Cardiac muscle cell (in vitro differentiated cells and primary cell): Measurements from ENCODE around the gene CASZ1. TPM values are rescaled to one million over a fixed set of nuclear protein-coding genes. Genes with fewer than 3 reads are reported as not detected.

ENCODE experiments used
- DNase-seq, 2 donors: peaks; one replicate each; pipeline versions ENCODE4 v3.0.0 to v3.0.0-alpha.2; 2010 to 2017; ENCODE audit warnings: low read depth in 1 of 2, low spot score in 1 of 2
- H3K27ac ChIP-seq: fragments of 200-600 bp; sonication (generic); 2 replicates; pipeline ENCODE4 v1.5.1; 2016
- H3K27me3 ChIP-seq: fragments of 200-600 bp; sonication (generic); 2 replicates; pipeline ENCODE4 v1.6.0; 2016; ENCODE audit warnings: control low read depth
- H3K36me3 ChIP-seq: fragments of 200-600 bp; sonication (generic); 2 replicates; pipeline ENCODE4 v1.5.1; 2016; ENCODE audit warnings: control low read depth
- H3K4me1 ChIP-seq: fragments of 200-600 bp; sonication (generic); 2 replicates; pipeline ENCODE4 v1.8.1; 2017; ENCODE audit warnings: low read depth, mild to moderate bottlenecking, mixed run types
- H3K4me3 ChIP-seq: fragments of 200-600 bp; sonication (generic); 2 replicates; pipeline ENCODE4 v1.5.1; 2016; ENCODE audit warnings: mild to moderate bottlenecking
- H3K9me3 ChIP-seq: fragments of 200-600 bp; sonication (generic); 2 replicates; pipeline ENCODE4 v1.5.1; 2017; ENCODE audit warnings: low read depth, mild to moderate bottlenecking, control low read depth
- CTCF ChIP-seq: IDR thresholded peaks from 2 replicates; pipeline ENCODE4 v1.5.1; 2012; ENCODE audit warnings: low read depth, mild to moderate bottlenecking, low read length
- polyA plus RNA-seq: library from polyadenylated mRNA; unstranded; fragments of >200 nt; fragmentation: Nextera tagmentation; extraction: Ambion mirVana; gene quantifications from 2 replicates; pipeline ENCODE4 v1.2.1, GENCODE V29; 2016
- total RNA-seq: library from RNA; depleted of rRNA; stranded (reverse); fragments of >200 nt; gene quantifications from 2 replicates; pipeline ENCODE4 v1.2.3, GENCODE V29; 2016

The CASZ1 gene
- total and polyA plus RNA-seq, 2 experiments from 2014 or later: 53.5 to 87.3 TPM

GRCh38 chr1:10825592-10825991 is 29.1 kb upstream of the CASZ1 start:
- Histone ChIP-seq H3K27ac (no peak overlapping the region), H3K4me3 (no peak overlapping the region), H3K27me3 (no peaks in the 10 kb centered on the region), H3K9me3 (no peaks in the 10 kb centered on the region), H3K4me1 (peaks cover 23% of the 10 kb centered on the region), H3K36me3 (no peaks in the 10 kb centered on the region)
- TF ChIP-seq CTCF: no peak
- no peak for DNase-seq

GRCh38 chr1:10824821-10825540 is 28.5 kb upstream of the CASZ1 start:
- Histone ChIP-seq H3K4me1 (peaks cover 25% of the 10 kb centered on the region), H3K36me3 (no peaks in the 10 kb centered on the region), H3K27ac (no peak overlapping the region), H3K9me3 (no peaks in the 10 kb centered on the region), H3K4me3 (no peak overlapping the region), H3K27me3 (no peaks in the 10 kb centered on the region)
- TF ChIP-seq CTCF: no peak
- peak in 1 of 2 donors; percentile 67 for DNase-seq

- Histone ChIP-seq H3K27ac (peak overlapping the region; percentile 79), H3K36me3 (no peaks in the 10 kb centered on the region), H3K4me3 (no peak overlapping the region), H3K9me3 (no peaks in the 10 kb centered on the region), H3K4me1 (peaks cover 28% of the 10 kb centered on the region), H3K27me3 (no peaks in the 10 kb centered on the region)
- TF ChIP-seq CTCF: no peak
- peak in 1 of 2 donors; percentile 4 for DNase-seq
These were observed 26.6 kb upstream of the CASZ1 start for GRCh38 chr1:10823000-10823401.

GRCh38 chr1:10821388-10821787 is 24.9 kb upstream of the CASZ1 start:
- no peaks in the 10 kb centered on the region for H3K9me3 ChIP-seq
- no peaks in the 10 kb centered on the region for H3K36me3 ChIP-seq
- no peak overlapping the region for H3K4me3 ChIP-seq
- H3K4me1 ChIP-seq: peaks cover 28% of the 10 kb centered on the region
- no peaks in the 10 kb centered on the region for H3K27me3 ChIP-seq
- H3K27ac ChIP-seq: peak overlapping the region; percentile 99
- TF ChIP-seq CTCF: no peak
- DNase-seq: no peak

GRCh38 chr1:10820422-10820821 is 24.0 kb upstream of the CASZ1 start:
- no peak for TF ChIP-seq CTCF
- peaks cover 28% of the 10 kb centered on the region for H3K4me1 ChIP-seq
- no peaks in the 10 kb centered on the region for H3K27me3 ChIP-seq
- H3K9me3 ChIP-seq: no peaks in the 10 kb centered on the region
- DNase-seq: peak in 1 of 2 donors; percentile 88
- H3K36me3 ChIP-seq: no peaks in the 10 kb centered on the region
- peak overlapping the region; percentile 99 for H3K27ac ChIP-seq
- no peak overlapping the region for H3K4me3 ChIP-seq
